ENCODE measurements around the gene PTPRG. TPM values are rescaled to one million over a fixed set of nuclear protein-coding genes. Genes with fewer than 3 reads are reported as not detected.

PTPRG gene
- total RNA-seq, 1 experiment from 2014 or later: 0.73 TPM

DNA sequence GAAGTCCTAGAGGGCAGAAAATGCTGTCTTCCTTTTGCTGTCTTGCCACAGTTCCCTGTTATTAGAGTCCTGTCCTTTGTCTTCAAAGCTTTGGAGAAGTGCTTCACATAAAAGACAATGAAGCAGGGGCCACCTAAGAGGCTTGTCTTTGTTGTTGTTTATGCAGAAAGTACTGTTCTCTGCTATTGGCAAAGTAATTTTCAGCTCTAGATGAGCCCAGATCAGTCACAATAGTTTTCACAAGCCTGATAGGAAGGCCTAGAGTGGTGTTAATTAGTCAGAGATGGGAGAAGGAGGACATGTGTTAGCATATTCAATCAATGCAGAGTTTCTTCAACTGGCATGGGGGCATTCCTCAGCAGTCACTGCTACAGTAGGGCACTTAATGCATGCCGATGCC is 300.0 kb downstream of the PTPRG start:
- no peaks in the 10 kb centered on the region for H3K9me2 ChIP-seq (replicated peaks; ENCODE audit: low read length)
- no peaks in the 10 kb centered on the region for H3K4me1 ChIP-seq (ENCODE audit: insufficient read depth, low read length)
- H3K9me3 ChIP-seq (ENCODE audit: low read length): 0 out of 2 replicates have a peak, but pooled peaks cover 1% of the 10 kb centered on the region
- DNase-seq (no peak), ATAC-seq (no peak)
- TF ChIP-seq EZH2phosphoT487 (IDR thresholded peaks at IDR 0.05; ENCODE audit: borderline replicate concordance, low read length) (no peak), EZH2 (IDR thresholded peaks at IDR 0.05; ENCODE audit: low read length, unreplicated experiment) (no peak)
- TF ChIP-seq, protein P1, sequence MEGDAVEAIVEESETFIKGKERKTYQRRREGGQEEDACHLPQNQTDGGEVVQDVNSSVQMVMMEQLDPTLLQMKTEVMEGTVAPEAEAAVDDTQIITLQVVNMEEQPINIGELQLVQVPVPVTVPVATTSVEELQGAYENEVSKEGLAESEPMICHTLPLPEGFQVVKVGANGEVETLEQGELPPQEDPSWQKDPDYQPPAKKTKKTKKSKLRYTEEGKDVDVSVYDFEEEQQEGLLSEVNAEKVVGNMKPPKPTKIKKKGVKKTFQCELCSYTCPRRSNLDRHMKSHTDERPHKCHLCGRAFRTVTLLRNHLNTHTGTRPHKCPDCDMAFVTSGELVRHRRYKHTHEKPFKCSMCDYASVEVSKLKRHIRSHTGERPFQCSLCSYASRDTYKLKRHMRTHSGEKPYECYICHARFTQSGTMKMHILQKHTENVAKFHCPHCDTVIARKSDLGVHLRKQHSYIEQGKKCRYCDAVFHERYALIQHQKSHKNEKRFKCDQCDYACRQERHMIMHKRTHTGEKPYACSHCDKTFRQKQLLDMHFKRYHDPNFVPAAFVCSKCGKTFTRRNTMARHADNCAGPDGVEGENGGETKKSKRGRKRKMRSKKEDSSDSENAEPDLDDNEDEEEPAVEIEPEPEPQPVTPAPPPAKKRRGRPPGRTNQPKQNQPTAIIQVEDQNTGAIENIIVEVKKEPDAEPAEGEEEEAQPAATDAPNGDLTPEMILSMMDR (conservative IDR thresholded peaks at IDR 0.05; ENCODE audit: low read depth, low read length): no peak
- H3K27ac ChIP-seq (ENCODE audit: low read length): no peak overlapping the region
- H3K27me3 ChIP-seq (ENCODE audit: low read length): no peaks in the 10 kb centered on the region
- no peak overlapping the region for H2AFZ ChIP-seq (ENCODE audit: low read length)
- ChIA-PET POLR2A (ENCODE audit: unreplicated experiment) (no interaction called here), CTCF (no interaction called here)
- H4K20me1 ChIP-seq (ENCODE audit: low read length): no peaks in the 10 kb centered on the region
- H3K79me2 ChIP-seq (ENCODE audit: low read length): no peaks in the 10 kb centered on the region
- H3K36me3 ChIP-seq (ENCODE audit: low read depth, low read length): no peaks in the 10 kb centered on the region
- intact Hi-C loops (cut with micrococcal nuclease): no loop called here
- no peaks in the 10 kb centered on the region for H3F3A ChIP-seq (ENCODE audit: low read length, unreplicated experiment)
- no peak overlapping the region for H3K4me3 ChIP-seq (ENCODE audit: low read length)
- no TSS peak for BruUV-seq (replicated peaks)
- H3K4me2 ChIP-seq (ENCODE audit: low read length): no peak overlapping the region
- H3K9ac ChIP-seq (ENCODE audit: low read length): no peak overlapping the region

GRCh38 chr3:61862614-61863289 is 301.4 kb downstream of the PTPRG start:
- no peaks in the 10 kb centered on the region for H3K4me1 ChIP-seq (ENCODE audit: insufficient read depth, low read length)
- no peak for TF ChIP-seq EZH2 (IDR thresholded peaks at IDR 0.05; ENCODE audit: low read length, unreplicated experiment)
- no peak for TF ChIP-seq EZH2phosphoT487 (IDR thresholded peaks at IDR 0.05; ENCODE audit: borderline replicate concordance, low read length)
- TF ChIP-seq, protein P1 (conservative IDR thresholded peaks at IDR 0.05; ENCODE audit: low read depth, low read length): no peak
- no peaks in the 10 kb centered on the region for H3K9me2 ChIP-seq (replicated peaks; ENCODE audit: low read length)
- H3K27me3 ChIP-seq (ENCODE audit: low read length): no peaks in the 10 kb centered on the region
- intact Hi-C loops (cut with micrococcal nuclease): no loop called here
- H3F3A ChIP-seq (ENCODE audit: low read length, unreplicated experiment): no peaks in the 10 kb centered on the region
- no peaks in the 10 kb centered on the region for H3K79me2 ChIP-seq (ENCODE audit: low read length)
- H3K9ac ChIP-seq (ENCODE audit: low read length): no peak overlapping the region
- no peak overlapping the region for H2AFZ ChIP-seq (ENCODE audit: low read length)
- ATAC-seq: no peak
- H3K27ac ChIP-seq (ENCODE audit: low read length): no peak overlapping the region
- DNase-seq: no peak
- BruUV-seq (replicated peaks): no TSS peak
- no peak overlapping the region for H3K4me3 ChIP-seq (ENCODE audit: low read length)
- no peaks in the 10 kb centered on the region for H3K9me3 ChIP-seq (ENCODE audit: low read length)
- ChIA-PET POLR2A (ENCODE audit: unreplicated experiment) (no interaction called here), CTCF (no interaction called here)
- H3K4me2 ChIP-seq (ENCODE audit: low read length): no peak overlapping the region
- no peaks in the 10 kb centered on the region for H4K20me1 ChIP-seq (ENCODE audit: low read length)
- H3K36me3 ChIP-seq (ENCODE audit: low read depth, low read length): no peaks in the 10 kb centered on the region

DNA sequence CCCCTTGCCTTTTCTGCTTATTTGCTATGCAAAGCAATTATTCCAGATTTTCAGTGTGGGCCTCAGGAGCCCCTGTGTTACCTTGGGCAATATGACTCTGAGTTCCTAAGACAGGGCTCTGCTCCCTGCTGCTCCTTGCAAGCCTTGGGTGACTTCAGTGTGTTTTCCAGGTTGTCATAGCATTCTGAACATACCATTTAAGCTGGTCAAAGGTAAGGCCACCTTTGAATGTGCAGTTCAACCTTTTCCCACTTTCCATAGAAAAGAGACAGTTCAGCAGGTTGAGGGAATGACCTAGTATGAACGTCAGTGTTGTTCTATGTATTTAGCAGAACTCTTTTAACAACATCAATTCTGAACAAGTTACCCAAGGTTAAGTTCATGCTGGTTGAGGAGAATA is 302.2 kb downstream of the PTPRG start:
- Histone ChIP-seq H3K4me1 (ENCODE audit: insufficient read depth, low read length) (no peaks in the 10 kb centered on the region), H4K20me1 (ENCODE audit: low read length) (no peaks in the 10 kb centered on the region), H2AFZ (ENCODE audit: low read length) (no peak overlapping the region), H3K9ac (ENCODE audit: low read length) (no peak overlapping the region), H3K27ac (ENCODE audit: low read length) (no peak overlapping the region), H3K27me3 (ENCODE audit: low read length) (no peaks in the 10 kb centered on the region), H3K9me2 (replicated peaks; ENCODE audit: low read length) (no peaks in the 10 kb centered on the region), H3K4me2 (ENCODE audit: low read length) (no peak overlapping the region), H3K79me2 (ENCODE audit: low read length) (no peaks in the 10 kb centered on the region), H3K9me3 (ENCODE audit: low read length) (no peaks in the 10 kb centered on the region), H3F3A (ENCODE audit: low read length, unreplicated experiment) (no peaks in the 10 kb centered on the region), H3K36me3 (ENCODE audit: low read depth, low read length) (no peaks in the 10 kb centered on the region), H3K4me3 (ENCODE audit: low read length) (no peak overlapping the region)
- ATAC-seq: no peak
- no TSS peak for BruUV-seq (replicated peaks)
- intact Hi-C loops (cut with micrococcal nuclease): no loop called here
- TF ChIP-seq EZH2 (IDR thresholded peaks at IDR 0.05; ENCODE audit: low read length, unreplicated experiment): no peak
- TF ChIP-seq, protein P1 (conservative IDR thresholded peaks at IDR 0.05; ENCODE audit: low read depth, low read length): no peak
- TF ChIP-seq EZH2phosphoT487 (IDR thresholded peaks at IDR 0.05; ENCODE audit: borderline replicate concordance, low read length): no peak
- DNase-seq: no peak
- ChIA-PET POLR2A (ENCODE audit: unreplicated experiment) (no interaction called here), CTCF (no interaction called here)

All from PC-3 (cell line).